Astrocyte of the cerebellum (primary cell): ENCODE data around the gene SNN.
A peak's percentile ranks its signal among the peaks of the same experiment; 100 is the strongest.

Source experiments
- DNase-seq: peaks from one replicate; pipeline ENCODE4 v3.0.0-alpha.2; 2011; ENCODE audit warnings: low read depth
- H3K4me3 ChIP-seq: 2 replicates; pipeline ENCODE4 v1.5.1; 2011; ENCODE audit warnings: mild to moderate bottlenecking, low read depth, low read length, moderate library complexity
- CTCF ChIP-seq: IDR thresholded peaks from 2 replicates; pipeline ENCODE4 v1.5.1; 2012; ENCODE audit warnings: low read length, low read depth, moderate library complexity, mild to moderate bottlenecking; ENCODE audit errors: missing control alignments
- in situ Hi-C: cut with HindIII; loops from 2 replicates; pipeline ENCODE4 v1.10.0; 2017; ENCODE audit warnings: low sequenced_read_pairs

SNN gene

GRCh38 chr16:11639925-11640899 lies 28.0 kb upstream of the SNN start:
- TF ChIP-seq CTCF = no peak
- peak; percentile 93 for DNase-seq
- H3K4me3 ChIP-seq = no peak overlapping the region
- in situ Hi-C loops = no loop called here

- no peak overlapping the region for H3K4me3 ChIP-seq
- peak; percentile 58 for DNase-seq
- peak; percentile 74 for TF ChIP-seq CTCF
- in situ Hi-C loops = no loop called here
Measured at GRCh38 chr16:11640987-11641817, 27.1 kb upstream of the SNN start.

- no peak for TF ChIP-seq CTCF
- no peak for DNase-seq
- in situ Hi-C loops = no loop called here
- H3K4me3 ChIP-seq = no peak overlapping the region
Measured at GRCh38 chr16:11642765-11643116, 25.5 kb upstream of the SNN start.

GRCh38 chr16:11649276-11649675 lies 19.0 kb upstream of the SNN start:
- no peak overlapping the region for H3K4me3 ChIP-seq
- no peak for DNase-seq
- TF ChIP-seq CTCF = no peak
- in situ Hi-C loops = no loop called here

- TF ChIP-seq CTCF = no peak
- no peak overlapping the region for H3K4me3 ChIP-seq
- in situ Hi-C loops = no loop called here
- no peak for DNase-seq
Measured at GRCh38 chr16:11650641-11651591, 17.3 kb upstream of the SNN start.

GRCh38 chr16:11651796-11652195 lies 16.5 kb upstream of the SNN start:
- no peak overlapping the region for H3K4me3 ChIP-seq
- TF ChIP-seq CTCF = no peak
- no peak for DNase-seq
- in situ Hi-C loops = no loop called here
